Rectal smooth muscle tissue (tissue), 1 donor: ENCODE data around the gene ATG5.

Experiments used
- H3K27ac ChIP-seq: one replicate; pipeline ENCODE4 v1.7.0; 2013; ENCODE audit warnings: low read depth, low read length, inconsistent platforms
- H3K27me3 ChIP-seq: one replicate; pipeline ENCODE4 v1.7.0; 2013; ENCODE audit warnings: low read length; ENCODE audit not compliant: control insufficient read depth, insufficient read depth
- H3K36me3 ChIP-seq: one replicate; pipeline ENCODE4 v1.7.0; 2013; ENCODE audit warnings: low read length; ENCODE audit not compliant: control insufficient read depth, insufficient read depth
- H3K4me1 ChIP-seq: one replicate; pipeline ENCODE4 v1.7.0; 2013; ENCODE audit warnings: low read length; ENCODE audit not compliant: control insufficient read depth, insufficient read depth
- H3K4me3 ChIP-seq: one replicate; pipeline ENCODE4 v1.7.0; 2013; ENCODE audit warnings: low read length
- H3K9ac ChIP-seq: one replicate; pipeline ENCODE4 v1.7.0; 2013; ENCODE audit warnings: low read length

The ATG5 gene

GRCh38 chr6:106339334-106340029 is 13.9 kb upstream of the ATG5 start:
- H3K9ac ChIP-seq, result no peak overlapping the region
- no peak overlapping the region for H3K4me3 ChIP-seq
- H3K4me1 ChIP-seq, result no peaks in the 10 kb centered on the region
- no peaks in the 10 kb centered on the region for H3K36me3 ChIP-seq
- no peak overlapping the region for H3K27ac ChIP-seq
- no peaks in the 10 kb centered on the region for H3K27me3 ChIP-seq

GRCh38 chr6:106334646-106335448 is 9.3 kb upstream of the ATG5 start:
- Histone ChIP-seq H3K27me3 (no peaks in the 10 kb centered on the region), H3K36me3 (no peaks in the 10 kb centered on the region), H3K27ac (no peak overlapping the region), H3K9ac (no peak overlapping the region), H3K4me3 (no peak overlapping the region), H3K4me1 (no peaks in the 10 kb centered on the region)

- Histone ChIP-seq H3K27ac (peak overlapping the region; percentile 83), H3K4me1 (peaks cover 6% of the 10 kb centered on the region), H3K4me3 (peak overlapping the region; percentile 73), H3K27me3 (no peaks in the 10 kb centered on the region), H3K9ac (peak overlapping the region; percentile 59), H3K36me3 (no peaks in the 10 kb centered on the region)
Observed at GRCh38 chr6:106324726-106325335, 729 bp downstream of the ATG5 start.

GRCh38 chr6:106321940-106322339 is 3.6 kb downstream of the ATG5 start:
- Histone ChIP-seq H3K27ac (no peak overlapping the region), H3K4me3 (no peak overlapping the region), H3K36me3 (no peaks in the 10 kb centered on the region), H3K4me1 (peaks cover 6% of the 10 kb centered on the region), H3K9ac (no peak overlapping the region), H3K27me3 (no peaks in the 10 kb centered on the region)

- Histone ChIP-seq H3K36me3 (no peaks in the 10 kb centered on the region), H3K9ac (no peak overlapping the region), H3K4me3 (no peak overlapping the region), H3K27me3 (no peaks in the 10 kb centered on the region), H3K4me1 (no peaks in the 10 kb centered on the region), H3K27ac (no peak overlapping the region)
Observed at GRCh38 chr6:106318851-106319250, 6.7 kb downstream of the ATG5 start.

GRCh38 chr6:106318061-106318460 is 7.5 kb downstream of the ATG5 start:
- Histone ChIP-seq H3K9ac (no peak overlapping the region), H3K27ac (no peak overlapping the region), H3K4me3 (no peak overlapping the region), H3K4me1 (no peaks in the 10 kb centered on the region), H3K36me3 (no peaks in the 10 kb centered on the region), H3K27me3 (no peaks in the 10 kb centered on the region)

GRCh38 chr6:106316375-106316766 is 9.2 kb downstream of the ATG5 start:
- no peak overlapping the region for H3K9ac ChIP-seq
- H3K36me3 ChIP-seq, result no peaks in the 10 kb centered on the region
- H3K4me3 ChIP-seq, result no peak overlapping the region
- no peaks in the 10 kb centered on the region for H3K27me3 ChIP-seq
- H3K27ac ChIP-seq, result no peak overlapping the region
- no peaks in the 10 kb centered on the region for H3K4me1 ChIP-seq

GRCh38 chr6:106315765-106316374 is 9.7 kb downstream of the ATG5 start:
- no peaks in the 10 kb centered on the region for H3K27me3 ChIP-seq
- no peaks in the 10 kb centered on the region for H3K36me3 ChIP-seq
- no peak overlapping the region for H3K4me3 ChIP-seq
- no peak overlapping the region for H3K9ac ChIP-seq
- H3K27ac ChIP-seq, result no peak overlapping the region
- no peaks in the 10 kb centered on the region for H3K4me1 ChIP-seq

- Histone ChIP-seq H3K27me3 (no peaks in the 10 kb centered on the region), H3K36me3 (no peaks in the 10 kb centered on the region), H3K4me3 (no peak overlapping the region), H3K9ac (no peak overlapping the region), H3K4me1 (no peaks in the 10 kb centered on the region), H3K27ac (no peak overlapping the region)
Observed at GRCh38 chr6:106309766-106310373, 15.7 kb downstream of the ATG5 start.

GRCh38 chr6:106308985-106309384 is 16.6 kb downstream of the ATG5 start:
- Histone ChIP-seq H3K36me3 (no peaks in the 10 kb centered on the region), H3K9ac (no peak overlapping the region), H3K27ac (no peak overlapping the region), H3K4me1 (no peaks in the 10 kb centered on the region), H3K27me3 (no peaks in the 10 kb centered on the region), H3K4me3 (no peak overlapping the region)

GRCh38 chr6:106305740-106306139 is 19.8 kb downstream of the ATG5 start:
- Histone ChIP-seq H3K27me3 (no peaks in the 10 kb centered on the region), H3K4me3 (no peak overlapping the region), H3K36me3 (no peaks in the 10 kb centered on the region), H3K4me1 (no peaks in the 10 kb centered on the region), H3K27ac (no peak overlapping the region), H3K9ac (no peak overlapping the region)

- Histone ChIP-seq H3K4me1 (no peaks in the 10 kb centered on the region), H3K27me3 (no peaks in the 10 kb centered on the region), H3K9ac (no peak overlapping the region), H3K27ac (no peak overlapping the region), H3K4me3 (no peak overlapping the region), H3K36me3 (no peaks in the 10 kb centered on the region)
Observed at GRCh38 chr6:106300944-106301343, 24.6 kb downstream of the ATG5 start.
